GM06990 (cell line): ENCODE results near the gene ATP2B2.

Experiments
- DNase-seq: peaks from one replicate; pipeline ENCODE4 v3.0.0-alpha.2; 2011; ENCODE audit not compliant: insufficient read length; ENCODE audit errors: extremely low read depth
- H3K27me3 ChIP-seq: replicated peaks from 2 replicates; pipeline ENCODE4 v1.6.0; 2011; ENCODE audit warnings: low read length; ENCODE audit not compliant: control insufficient read depth, insufficient read depth
- H3K36me3 ChIP-seq: 2 replicates; pipeline ENCODE4 v1.5.1; 2011; ENCODE audit warnings: low read length; ENCODE audit not compliant: control insufficient read depth, insufficient read depth
- H3K4me3 ChIP-seq: replicated peaks from 2 replicates; pipeline ENCODE4 v1.5.1; 2011; ENCODE audit warnings: low read depth, mild to moderate bottlenecking, control low read depth, low read length
- TF ChIP-seq, protein P1 (sequence below): IDR thresholded peaks from 2 replicates; pipeline ENCODE4 v1.5.1; 2011; ENCODE audit warnings: low read length, control low read depth, mild to moderate bottlenecking, inconsistent platforms; ENCODE audit not compliant: insufficient read depth, poor library complexity, severe bottlenecking

ATP2B2 gene

DNA sequence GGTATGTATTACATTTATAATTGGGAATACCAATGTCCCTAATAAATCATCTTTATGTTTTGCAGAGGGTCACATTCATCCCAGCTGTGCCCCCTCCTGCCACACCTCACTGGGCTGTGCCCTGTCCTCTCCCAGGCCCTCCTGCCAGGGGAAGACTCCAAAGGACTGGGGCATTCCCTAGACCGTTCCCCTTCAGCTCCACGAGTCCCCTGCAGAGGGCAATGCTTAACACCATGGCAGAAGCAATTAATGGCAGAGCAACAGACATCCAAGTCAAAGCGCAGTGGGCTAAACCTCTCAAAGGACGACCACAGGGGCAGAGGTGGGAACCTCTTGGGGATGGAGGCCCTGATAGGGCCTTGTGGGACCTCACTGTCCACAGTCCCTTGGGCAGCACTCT lies 113.1 kb downstream of the ATP2B2 start:
- TF ChIP-seq, protein P1, sequence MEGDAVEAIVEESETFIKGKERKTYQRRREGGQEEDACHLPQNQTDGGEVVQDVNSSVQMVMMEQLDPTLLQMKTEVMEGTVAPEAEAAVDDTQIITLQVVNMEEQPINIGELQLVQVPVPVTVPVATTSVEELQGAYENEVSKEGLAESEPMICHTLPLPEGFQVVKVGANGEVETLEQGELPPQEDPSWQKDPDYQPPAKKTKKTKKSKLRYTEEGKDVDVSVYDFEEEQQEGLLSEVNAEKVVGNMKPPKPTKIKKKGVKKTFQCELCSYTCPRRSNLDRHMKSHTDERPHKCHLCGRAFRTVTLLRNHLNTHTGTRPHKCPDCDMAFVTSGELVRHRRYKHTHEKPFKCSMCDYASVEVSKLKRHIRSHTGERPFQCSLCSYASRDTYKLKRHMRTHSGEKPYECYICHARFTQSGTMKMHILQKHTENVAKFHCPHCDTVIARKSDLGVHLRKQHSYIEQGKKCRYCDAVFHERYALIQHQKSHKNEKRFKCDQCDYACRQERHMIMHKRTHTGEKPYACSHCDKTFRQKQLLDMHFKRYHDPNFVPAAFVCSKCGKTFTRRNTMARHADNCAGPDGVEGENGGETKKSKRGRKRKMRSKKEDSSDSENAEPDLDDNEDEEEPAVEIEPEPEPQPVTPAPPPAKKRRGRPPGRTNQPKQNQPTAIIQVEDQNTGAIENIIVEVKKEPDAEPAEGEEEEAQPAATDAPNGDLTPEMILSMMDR = peak; percentile 23
- Histone ChIP-seq H3K27me3 (no peaks in the 10 kb centered on the region), H3K4me3 (no peak overlapping the region), H3K36me3 (no peaks in the 10 kb centered on the region)
- DNase-seq = no peak

DNA sequence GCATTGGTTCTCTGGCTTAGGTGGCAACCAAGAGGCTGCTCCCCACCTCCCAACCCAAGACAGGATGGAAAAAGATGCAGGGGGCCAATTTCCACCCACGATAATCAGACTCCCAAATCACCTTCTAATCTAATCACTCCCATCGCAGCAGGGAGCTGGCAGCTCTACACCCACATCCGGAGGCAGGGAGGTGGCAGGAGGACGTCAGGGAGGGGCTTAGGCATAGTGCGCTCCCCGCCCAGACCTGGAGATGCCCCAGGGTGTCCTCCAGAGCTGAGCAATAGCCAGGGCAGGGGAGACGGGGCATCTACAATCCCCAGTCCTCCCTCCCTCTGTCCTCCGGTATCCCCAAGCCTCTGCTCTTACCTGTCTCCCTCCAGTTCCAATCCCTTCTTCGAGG lies 114.0 kb downstream of the ATP2B2 start:
- TF ChIP-seq, protein P1 = no peak
- Histone ChIP-seq H3K36me3 (no peaks in the 10 kb centered on the region), H3K27me3 (no peaks in the 10 kb centered on the region), H3K4me3 (no peak overlapping the region)
- no peak for DNase-seq

DNA sequence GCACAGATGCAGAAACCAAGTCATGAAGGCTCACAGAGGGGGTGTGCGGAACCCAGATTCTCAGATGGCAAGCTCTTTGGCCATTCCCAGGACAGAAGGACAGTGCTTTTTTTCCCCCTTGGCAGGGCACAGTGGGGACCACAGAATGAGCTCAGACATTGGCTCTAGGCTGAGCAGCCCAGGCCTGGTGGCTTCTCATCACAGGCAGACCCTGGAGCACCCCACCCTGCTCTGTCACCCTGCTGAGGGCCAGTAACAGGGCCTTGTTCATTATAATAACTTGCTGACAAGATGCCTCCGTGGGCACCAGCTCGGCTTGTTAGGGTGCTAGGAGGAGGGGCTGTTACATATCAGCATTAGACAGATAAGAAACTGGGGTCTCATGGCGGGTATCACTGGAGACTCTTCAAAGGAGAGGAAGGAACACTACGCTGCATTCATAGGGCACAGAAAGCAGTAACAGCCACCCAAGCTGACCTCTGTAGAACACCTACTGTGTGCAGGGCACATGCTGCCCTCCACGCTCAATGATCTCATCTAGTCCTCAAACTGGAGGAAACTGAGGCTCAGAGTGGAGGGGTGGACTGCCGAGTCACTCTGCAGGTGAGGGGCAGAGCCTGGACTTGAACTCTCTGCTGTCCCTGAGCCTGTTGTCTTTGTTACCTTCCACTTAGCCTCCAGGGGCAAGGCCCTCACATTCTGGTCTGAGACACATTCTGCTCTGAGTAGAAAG lies 114.6 kb downstream of the ATP2B2 start:
- H3K36me3 ChIP-seq = no peaks in the 10 kb centered on the region
- no peak for DNase-seq

DNA sequence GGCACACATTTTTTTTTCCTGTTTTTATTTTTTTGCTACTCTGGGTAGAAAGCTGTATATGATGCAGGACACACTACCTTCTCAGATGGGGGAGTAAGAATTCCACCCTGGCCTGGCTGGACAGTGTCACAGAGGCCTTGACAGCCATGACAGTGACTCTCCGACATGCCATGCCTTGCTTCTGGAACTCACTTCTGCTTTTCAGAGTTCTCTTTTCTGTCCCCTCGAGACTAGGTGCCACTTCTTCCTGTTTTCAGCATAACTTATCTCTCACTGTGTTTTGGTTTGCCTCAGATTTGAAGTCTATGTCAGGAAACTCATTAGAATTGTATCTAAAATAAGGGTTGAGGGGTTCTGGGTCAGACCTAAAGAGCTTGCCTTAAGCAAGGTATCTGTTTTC lies 115.4 kb downstream of the ATP2B2 start:
- TF ChIP-seq, protein P1 = no peak
- no peak overlapping the region for H3K4me3 ChIP-seq
- DNase-seq = peak; percentile 41
- H3K36me3 ChIP-seq = no peaks in the 10 kb centered on the region
- no peaks in the 10 kb centered on the region; the same call in 1 of the 2 replicates for H3K27me3 ChIP-seq

More for the DNA sequence above, 114.6 kb downstream of the ATP2B2 start:
- no peak overlapping the region for H3K4me3 ChIP-seq
- no peaks in the 10 kb centered on the region for H3K27me3 ChIP-seq
- TF ChIP-seq, protein P1 = no peak

DNA sequence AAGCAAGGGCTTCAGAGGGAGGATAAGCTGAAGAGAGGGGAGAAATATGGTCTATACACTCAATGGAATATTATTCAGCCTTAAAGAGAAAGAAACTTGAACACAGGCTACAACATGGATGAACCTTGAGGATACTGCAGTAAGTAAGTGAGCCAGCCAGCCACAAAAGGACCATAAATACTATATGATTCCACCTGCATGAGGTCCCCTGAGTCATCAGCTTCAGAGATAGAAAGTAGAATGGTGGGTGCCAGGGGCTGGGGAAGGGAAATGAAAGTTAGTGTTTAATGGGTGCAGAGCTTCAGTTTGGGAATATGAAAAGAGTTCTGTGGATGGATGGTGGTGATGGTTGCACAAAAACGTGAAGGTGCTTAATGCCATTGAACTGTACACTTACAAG lies 116.0 kb downstream of the ATP2B2 start:
- H3K36me3 ChIP-seq = no peaks in the 10 kb centered on the region
- TF ChIP-seq, protein P1 = no peak
- H3K4me3 ChIP-seq = no peak overlapping the region
- no peak for DNase-seq
- H3K27me3 ChIP-seq = no peaks in the 10 kb centered on the region; the same call in 1 of the 2 replicates
